ENCODE measurements around the gene KIAA1217. TPM values are rescaled to one million over a fixed set of nuclear protein-coding genes. Genes with fewer than 3 reads are reported as not detected.

Gene KIAA1217
- total and polyA plus RNA-seq, 3 donors from 2014 or later, result 40.0 to 197 (median 134) TPM

DNA sequence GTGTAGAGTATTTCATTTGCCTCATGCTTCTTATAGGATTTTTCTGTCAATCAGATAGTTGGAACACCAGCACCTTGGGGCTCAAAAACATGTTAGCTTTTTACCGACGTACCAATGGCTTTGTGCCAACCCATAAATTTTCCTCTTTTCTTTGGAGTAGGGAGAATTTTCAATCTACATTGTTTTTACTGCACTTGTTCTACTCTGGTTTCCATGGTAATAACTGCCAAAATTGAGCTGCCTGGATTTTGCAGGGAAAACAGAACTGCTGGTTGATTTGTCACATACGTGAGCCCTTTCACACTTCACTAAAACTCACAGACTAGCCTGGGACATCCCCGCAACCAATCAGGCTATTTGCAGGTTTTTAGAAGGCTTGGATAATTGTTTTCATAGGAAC lies 325.0 kb downstream of the KIAA1217 start:
- intact Hi-C loops (cut with DNase I; ENCODE audit: low total_unique reads), result no loop called here
- Histone ChIP-seq H3K27me3 (no peaks in the 10 kb centered on the region), H3K9me3 (no peaks in the 10 kb centered on the region), H3K4me1 (no peaks in the 10 kb centered on the region), H3K36me3 (ENCODE audit: low read depth, missing control alignments) (no peaks in the 10 kb centered on the region), H3K27ac (no peak overlapping the region), H3K4me3 (no peak overlapping the region)
- TF ChIP-seq POLR2A (IDR thresholded peaks at IDR 0.05), result no peak
- TF ChIP-seq, protein P1, sequence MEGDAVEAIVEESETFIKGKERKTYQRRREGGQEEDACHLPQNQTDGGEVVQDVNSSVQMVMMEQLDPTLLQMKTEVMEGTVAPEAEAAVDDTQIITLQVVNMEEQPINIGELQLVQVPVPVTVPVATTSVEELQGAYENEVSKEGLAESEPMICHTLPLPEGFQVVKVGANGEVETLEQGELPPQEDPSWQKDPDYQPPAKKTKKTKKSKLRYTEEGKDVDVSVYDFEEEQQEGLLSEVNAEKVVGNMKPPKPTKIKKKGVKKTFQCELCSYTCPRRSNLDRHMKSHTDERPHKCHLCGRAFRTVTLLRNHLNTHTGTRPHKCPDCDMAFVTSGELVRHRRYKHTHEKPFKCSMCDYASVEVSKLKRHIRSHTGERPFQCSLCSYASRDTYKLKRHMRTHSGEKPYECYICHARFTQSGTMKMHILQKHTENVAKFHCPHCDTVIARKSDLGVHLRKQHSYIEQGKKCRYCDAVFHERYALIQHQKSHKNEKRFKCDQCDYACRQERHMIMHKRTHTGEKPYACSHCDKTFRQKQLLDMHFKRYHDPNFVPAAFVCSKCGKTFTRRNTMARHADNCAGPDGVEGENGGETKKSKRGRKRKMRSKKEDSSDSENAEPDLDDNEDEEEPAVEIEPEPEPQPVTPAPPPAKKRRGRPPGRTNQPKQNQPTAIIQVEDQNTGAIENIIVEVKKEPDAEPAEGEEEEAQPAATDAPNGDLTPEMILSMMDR (IDR thresholded peaks at IDR 0.05), result no peak
- no peak for DNase-seq
- WGBS, 2 donors, result 80 to 87% methylated on average over 4 of the region's 4 CpGs

DNA sequence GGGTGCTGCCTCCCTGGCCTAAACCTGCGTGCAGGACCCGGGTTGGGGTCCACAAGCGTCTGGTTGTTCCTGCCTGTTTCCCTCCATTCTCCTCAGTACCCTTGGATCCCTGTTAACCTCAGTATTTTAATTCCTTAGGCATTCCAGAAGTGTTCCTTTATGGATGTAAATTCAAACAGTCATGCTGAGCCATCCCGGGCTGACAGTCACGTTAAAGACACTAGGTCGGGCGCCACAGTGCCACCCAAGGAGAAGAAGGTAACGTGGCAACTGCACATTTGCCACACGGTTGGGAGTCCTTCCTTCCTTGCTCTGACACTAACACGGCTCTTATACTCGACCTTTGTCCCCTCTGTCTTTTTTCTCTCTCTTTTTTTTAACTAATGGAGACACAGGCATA lies 327.7 kb downstream of the KIAA1217 start:
- intact Hi-C loops (cut with DNase I; ENCODE audit: low total_unique reads), result no loop called here
- WGBS, 2 donors, result 87 to 88% methylated on average over 11 of the region's 11 CpGs
- TF ChIP-seq POLR2A (IDR thresholded peaks at IDR 0.05), result no peak
- TF ChIP-seq, protein P1 (IDR thresholded peaks at IDR 0.05), result no peak

DNA sequence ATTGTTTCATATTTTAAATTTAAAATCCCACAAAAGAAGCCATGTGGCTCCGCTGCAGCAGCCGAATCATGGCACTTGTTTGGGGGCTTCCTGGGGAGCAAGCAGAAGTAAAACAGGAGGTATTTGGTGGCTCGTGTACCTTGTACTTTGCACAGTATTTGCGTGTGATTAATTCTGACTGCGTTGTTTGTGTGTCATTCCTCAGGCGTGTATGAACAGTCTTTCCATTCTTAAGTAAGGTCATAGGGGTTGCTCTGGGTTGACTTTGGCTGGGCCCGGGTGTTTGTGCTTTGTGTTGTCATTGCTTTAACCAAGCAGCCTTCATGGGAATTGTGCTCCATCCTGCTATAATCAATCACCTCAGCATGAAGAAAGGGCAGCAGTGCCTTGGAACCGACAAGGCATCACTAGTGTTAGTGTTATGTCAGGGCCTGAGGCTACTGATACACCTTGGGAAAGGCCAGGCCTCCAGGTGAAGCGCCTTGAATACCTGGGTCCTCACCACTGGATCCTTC lies 332.4 kb downstream of the KIAA1217 start:
- Histone ChIP-seq H3K36me3 (ENCODE audit: low read depth, missing control alignments) (no peaks in the 10 kb centered on the region), H3K9me3 (no peaks in the 10 kb centered on the region), H3K4me1 (no peaks in the 10 kb centered on the region), H3K4me3 (no peak overlapping the region), H3K27ac (no peak overlapping the region), H3K27me3 (no peaks in the 10 kb centered on the region)
- no peak for DNase-seq
- WGBS, 2 donors, result 87 to 89% methylated on average over 9 of the region's 9 CpGs
- intact Hi-C loops (cut with DNase I; ENCODE audit: low total_unique reads), result no loop called here
- TF ChIP-seq, protein P1 (IDR thresholded peaks at IDR 0.05), result no peak
- no peak for TF ChIP-seq POLR2A (IDR thresholded peaks at IDR 0.05)

More for the DNA sequence above, 327.7 kb downstream of the KIAA1217 start:
- DNase-seq, result no peak
- H3K36me3 ChIP-seq (ENCODE audit: low read depth, missing control alignments), result no peaks in the 10 kb centered on the region
- H3K27me3 ChIP-seq, result no peaks in the 10 kb centered on the region
- no peaks in the 10 kb centered on the region for H3K4me1 ChIP-seq
- H3K4me3 ChIP-seq, result no peak overlapping the region
- H3K27ac ChIP-seq, result no peak overlapping the region
- no peaks in the 10 kb centered on the region for H3K9me3 ChIP-seq

DNA sequence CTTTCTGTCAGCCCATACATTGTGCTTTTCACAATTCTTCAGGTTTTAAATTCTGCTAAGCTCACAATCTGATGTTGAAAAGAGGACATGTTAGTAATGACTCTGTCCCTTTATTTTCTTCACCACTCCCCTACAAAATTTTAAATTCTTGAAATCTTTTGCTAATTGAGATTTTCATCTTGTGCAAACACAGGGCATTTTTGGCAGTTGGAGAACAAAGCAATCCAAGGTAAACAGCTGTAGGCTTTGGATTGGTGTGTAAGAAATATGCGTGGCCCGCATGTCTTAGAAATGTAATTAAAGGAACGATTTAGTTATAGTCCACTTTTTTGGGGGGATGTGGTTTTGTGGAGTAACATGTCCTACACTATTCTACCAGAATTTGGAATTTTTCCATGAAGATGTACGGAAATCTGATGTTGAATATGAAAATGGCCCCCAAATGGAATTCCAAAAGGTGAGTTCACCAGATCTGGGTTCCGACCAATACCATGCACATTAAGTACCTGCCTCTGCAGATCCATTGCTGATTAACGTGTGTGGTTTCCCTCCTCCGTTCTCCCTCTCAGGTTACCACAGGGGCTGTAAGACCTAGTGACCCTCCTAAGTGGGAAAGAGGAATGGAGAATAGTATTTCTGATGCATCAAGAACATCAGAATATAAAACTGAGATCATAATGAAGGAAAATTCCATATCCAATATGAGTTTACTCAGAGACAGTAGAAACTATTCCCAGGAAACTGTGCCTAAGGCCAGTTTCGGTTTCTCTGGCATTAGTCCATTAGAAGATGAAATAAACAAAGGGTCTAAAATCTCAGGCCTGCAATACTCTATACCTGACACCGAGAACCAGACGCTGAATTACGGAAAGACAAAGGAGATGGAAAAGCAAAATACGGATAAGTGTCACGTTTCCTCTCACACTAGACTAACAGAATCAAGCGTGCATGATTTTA lies 333.7 kb downstream of the KIAA1217 start:
- 89 to 91% methylated on average over 14 of the region's 14 CpGs for WGBS, 2 donors
- Histone ChIP-seq H3K36me3 (ENCODE audit: low read depth, missing control alignments) (no peaks in the 10 kb centered on the region), H3K4me1 (no peaks in the 10 kb centered on the region), H3K27ac (no peak overlapping the region), H3K4me3 (no peak overlapping the region), H3K9me3 (no peaks in the 10 kb centered on the region), H3K27me3 (no peaks in the 10 kb centered on the region)
- intact Hi-C loops (cut with DNase I; ENCODE audit: low total_unique reads), result no loop called here
- TF ChIP-seq, protein P1 (IDR thresholded peaks at IDR 0.05), result no peak
- no peak for TF ChIP-seq POLR2A (IDR thresholded peaks at IDR 0.05)
- DNase-seq, result no peak
